H1 (cell line): ENCODE data around the gene ITPR1. TPM values are rescaled to one million over a fixed set of nuclear protein-coding genes. Genes with fewer than 3 reads are reported as not detected.

Experiments
- CTCF ChIA-PET: fragments of 300-600 bp; sonication (Branson Sonifier 250); formaldehyde crosslinking; loops from one replicate; lab custom pipeline; 2021; ENCODE audit not compliant: partially characterized antibody; lab: Charles Lee
- POLR2A ChIA-PET: fragments of 300-600 bp; sonication (Branson Sonifier 250); formaldehyde crosslinking; loops from one replicate; lab custom pipeline; 2021; ENCODE audit warnings: inconsistent platforms; ENCODE audit not compliant: partially characterized antibody; lab: Charles Lee
- DNase-seq, 2 experiments: peaks; one replicate each; pipeline versions ENCODE4 v3.0.0 to v3.0.0-alpha.2; 2010 to 2022; ENCODE audit warnings: low spot score in 2 of 2, low read depth in 1 of 2, mixed read lengths in 1 of 2
- FAIRE-seq: peaks from 2 replicates; lab custom pipeline; 2011; peaks lifted over from hg19 to GRCh38; lab: Jason Lieb, UNC
- H2AFZ ChIP-seq: 2 replicates; pipeline ENCODE4 v1.8.1; 2012; ENCODE audit warnings: low read length, inconsistent platforms
- H2AK5ac ChIP-seq: 2 replicates; pipeline ENCODE4 v1.6.1; 2013; ENCODE audit warnings: low read depth, low read length
- H2BK120ac ChIP-seq: replicated peaks from 2 replicates; pipeline ENCODE3; 2013; ENCODE audit warnings: low read depth, low read length, inconsistent platforms
- H2BK12ac ChIP-seq: 2 replicates; pipeline ENCODE4 v1.6.1; 2013; ENCODE audit warnings: low read depth, low read length
- H2BK15ac ChIP-seq: 2 replicates; pipeline ENCODE4 v1.6.1; 2013; ENCODE audit warnings: low read length
- H2BK20ac ChIP-seq: 2 replicates; pipeline ENCODE4 v1.6.1; 2013; ENCODE audit warnings: low read length
- H2BK5ac ChIP-seq: 2 replicates; pipeline ENCODE4 v1.6.1; 2013; ENCODE audit warnings: low read depth, low read length
- H3K14ac ChIP-seq: 2 replicates; pipeline ENCODE4 v1.6.1; 2013; ENCODE audit warnings: inconsistent platforms; ENCODE audit not compliant: insufficient read length
- H3K18ac ChIP-seq: 2 replicates; pipeline ENCODE4 v1.6.1; 2013; ENCODE audit warnings: low read length; ENCODE audit errors: extremely low read depth
- H3K23ac ChIP-seq: 2 replicates; pipeline ENCODE4 v1.6.1; 2013; ENCODE audit warnings: inconsistent platforms; ENCODE audit not compliant: insufficient read length
- H3K23me2 ChIP-seq: 2 replicates; pipeline ENCODE4 v1.6.1; 2013; ENCODE audit warnings: low read depth, low read length
- H3K27ac ChIP-seq: 2 replicates; pipeline ENCODE4 v1.6.1; 2011; ENCODE audit warnings: low read depth, low read length, inconsistent platforms
- H3K27me3 ChIP-seq, 4 experiments: replicated peaks in 1 of 4; 1 replicate in 1 of 4; 2 replicates in 3 of 4; pipeline versions ENCODE4 v1.6.1 to v1.8.1; 2011 to 2013; ENCODE audit warnings: low read length in 3 of 4, mild to moderate bottlenecking in 3 of 4, inconsistent platforms in 2 of 4, mixed read lengths in 2 of 4, moderate library complexity in 1 of 4; ENCODE audit not compliant: control insufficient read depth in 3 of 4, insufficient read depth in 3 of 4; ENCODE audit errors: extremely low read depth in 1 of 4
- H3K36me3 ChIP-seq, 4 experiments: 2 replicates each; pipeline versions ENCODE4 v1.6.1 to v1.8.1; 2011 to 2013; ENCODE audit warnings: mild to moderate bottlenecking in 4 of 4, low read length in 3 of 4, moderate library complexity in 2 of 4, control low read depth in 1 of 4, inconsistent platforms in 1 of 4; ENCODE audit not compliant: insufficient read depth in 4 of 4, control insufficient read depth in 2 of 4
- H3K4ac ChIP-seq: replicated peaks from 2 replicates; pipeline ENCODE3; 2013; ENCODE audit warnings: low read length, low read depth, mixed read lengths, inconsistent platforms; ENCODE audit not compliant: insufficient read length
- H3K4me1 ChIP-seq, 4 experiments: replicated peaks in 1 of 4; 1 replicate in 1 of 4; 2 replicates in 3 of 4; pipeline versions ENCODE4 v1.6.1 to v1.8.1; 2011 to 2013; ENCODE audit warnings: low read length in 3 of 4, inconsistent platforms in 2 of 4, mixed read lengths in 1 of 4; ENCODE audit not compliant: insufficient read depth in 4 of 4, control insufficient read depth in 3 of 4
- H3K4me2 ChIP-seq, 2 experiments: 2 replicates each; pipeline versions ENCODE4 v1.6.1 to v1.8.1; 2011 to 2013; ENCODE audit warnings: low read depth in 2 of 2, low read length in 2 of 2, control low read depth in 1 of 2, inconsistent platforms in 1 of 2, mild to moderate bottlenecking in 1 of 2; ENCODE audit not compliant: insufficient read depth in 1 of 2
- H3K4me3 ChIP-seq, 4 experiments: fragments of 200-600, 300-600 bp in 1 of 4; sonication (generic), shearing (Covaris generic), sonication (Bioruptor Twin) in 1 of 4; 2 replicates each; pipeline versions ENCODE4 v1.5.1 to v1.8.1; 2011 to 2016; ENCODE audit warnings: low read length in 4 of 4, low read depth in 3 of 4, control low read depth in 2 of 4, inconsistent platforms in 2 of 4, mild to moderate bottlenecking in 2 of 4, mixed read lengths in 1 of 4, moderate library complexity in 1 of 4; ENCODE audit not compliant: insufficient read depth in 2 of 4; ENCODE audit errors: extremely low read depth in 1 of 4
- H3K56ac ChIP-seq: replicated peaks from 2 replicates; pipeline ENCODE3; 2013; ENCODE audit warnings: low read depth, mild to moderate bottlenecking, mixed read lengths, low read length, inconsistent platforms; ENCODE audit not compliant: insufficient read length
- H3K79me1 ChIP-seq: 2 replicates; pipeline ENCODE4 v1.6.1; 2013; ENCODE audit warnings: low read depth, low read length, control low read depth
- H3K79me2 ChIP-seq, 2 experiments: 2 replicates each; pipeline versions ENCODE4 v1.6.1 to v1.8.1; 2012 to 2013; ENCODE audit warnings: low read length in 2 of 2, mild to moderate bottlenecking in 2 of 2, inconsistent platforms in 1 of 2; ENCODE audit not compliant: insufficient read depth in 2 of 2, control insufficient read depth in 1 of 2
- H3K9ac ChIP-seq, 4 experiments: replicated peaks in 1 of 4; 1 replicate in 1 of 4; 2 replicates in 3 of 4; pipeline versions ENCODE4 v1.6.1 to v1.8.1; 2011 to 2013; ENCODE audit warnings: low read depth in 3 of 4, low read length in 3 of 4, control low read depth in 2 of 4, mild to moderate bottlenecking in 2 of 4, moderate library complexity in 2 of 4, inconsistent platforms in 1 of 4; ENCODE audit errors: extremely low read depth in 1 of 4
- H3K9me3 ChIP-seq, 2 experiments: 2 replicates each; pipeline versions ENCODE4 v1.6.1 to v1.8.1; 2012 to 2013; ENCODE audit warnings: mild to moderate bottlenecking in 2 of 2, moderate library complexity in 2 of 2, control low read depth in 1 of 2, inconsistent platforms in 1 of 2, low read depth in 1 of 2, low read length in 1 of 2, mixed read lengths in 1 of 2; ENCODE audit not compliant: insufficient read depth in 2 of 2
- H4K20me1 ChIP-seq, 2 experiments: replicated peaks in 1 of 2; 2 replicates each; pipeline versions ENCODE3 to v1.8.1; 2011 to 2013; ENCODE audit warnings: inconsistent platforms in 2 of 2, low read length in 2 of 2, mild to moderate bottlenecking in 1 of 2; ENCODE audit not compliant: insufficient read depth in 2 of 2, control insufficient read depth in 1 of 2
- H4K5ac ChIP-seq: 2 replicates; pipeline ENCODE4 v1.6.1; 2013; ENCODE audit warnings: low read length, low read depth, mixed read lengths, inconsistent platforms; ENCODE audit not compliant: insufficient read length
- H4K8ac ChIP-seq: 2 replicates; pipeline ENCODE4 v1.8.0; 2013; ENCODE audit warnings: mild to moderate bottlenecking, moderate library complexity, low read length, inconsistent platforms; ENCODE audit not compliant: insufficient read depth; ENCODE audit errors: extremely low read depth
- H4K91ac ChIP-seq: replicated peaks from 2 replicates; pipeline ENCODE3; 2013; ENCODE audit warnings: low read length, mixed read lengths, inconsistent platforms; ENCODE audit not compliant: insufficient read length
- BCL11A ChIP-seq, 2 experiments: IDR thresholded peaks; one replicate each; pipeline ENCODE4 v1.6.1; 2011; ENCODE audit warnings: low read depth in 2 of 2, low read length in 2 of 2, mild to moderate bottlenecking in 2 of 2
- CBX8 ChIP-seq: fragments of 300-800, 300-1000 bp; sonication (generic); IDR thresholded peaks from 2 replicates; pipeline ENCODE4 v1.7.1; 2016; ENCODE audit warnings: low read depth, low read length, borderline replicate concordance
- E2F6 ChIP-seq: IDR thresholded peaks from 2 replicates; pipeline ENCODE4 v1.6.1; 2012; ENCODE audit warnings: inconsistent platforms
- EP300 ChIP-seq, 2 experiments: IDR thresholded peaks; 1 replicate in 1 of 2; 2 replicates in 1 of 2; pipeline ENCODE4 v1.6.1; 2011 to 2012; ENCODE audit warnings: low read depth in 2 of 2, low read length in 2 of 2, mild to moderate bottlenecking in 2 of 2, borderline replicate concordance in 1 of 2, inconsistent platforms in 1 of 2, moderate library complexity in 1 of 2
- polyA plus RNA-seq, 7 experiments: library from polyadenylated mRNA; depleted of rRNA in 3 of 7; stranded (reverse) in 5 of 7; unstranded in 2 of 7; fragments of >200 nt in 5 of 7; fragments of 200-250 nt in 2 of 7; gene quantifications; 1 replicate in 5 of 7; 2 replicates in 1 of 7; 4 replicates in 1 of 7; pipeline versions ENCODE4 v1.2.1 to v1.2.3, GENCODE V29; 2011 to 2013; ENCODE audit warnings: missing spikeins in 2 of 7, mixed read lengths in 2 of 7
- total RNA-seq: library from RNA; stranded (reverse); fragmentation: NEBNext Ultra II Directional; extraction: Animal tissue kit (Norgen Biotek cat#: 25700); gene quantifications from 2 replicates; pipeline ENCODE4 v1.2.1, GENCODE V29; 2021

The ITPR1 gene
- total and polyA plus RNA-seq, 2 of the 8 experiments (the other 6 are each of a cell fraction or from before 2014, with no cell fraction given) = 2.5 to 16.3 TPM

GRCh38 chr3:4509043-4509442, 15.9 kb downstream of the ITPR1 start:
- H3K56ac ChIP-seq = no peak overlapping the region
- TF ChIP-seq EP300 (IDR thresholded peaks at IDR 0.05; ENCODE audit: borderline replicate concordance in 1 of 2, low read depth in 2 of 2, low read length in 2 of 2) (no peak), CBX8 (no peak), BCL11A (IDR thresholded peaks at IDR 0.05; ENCODE audit: low read depth in 2 of 2, low read length in 2 of 2) (no peak), E2F6 (no peak)
- H3K27me3 ChIP-seq = no peaks in the 10 kb centered on the region; a peak in 2 of 7 replicates
- no peak overlapping the region for H2BK120ac ChIP-seq
- H3K9ac ChIP-seq = no peak overlapping the region
- no peak overlapping the region for H4K91ac ChIP-seq
- H3K14ac ChIP-seq = no peak overlapping the region
- no peak overlapping the region for H3K4ac ChIP-seq
- H3K23me2 ChIP-seq = no peaks in the 10 kb centered on the region
- no peaks in the 10 kb centered on the region; a peak in 1 of 4 replicates for H3K79me2 ChIP-seq
- no peak overlapping the region for H2BK12ac ChIP-seq
- FAIRE-seq (no peak), DNase-seq (no peak)
- POLR2A ChIA-PET = interaction anchor here (8.6 kb wide), 1 partner anchor 16 kb away, joined by 91 read pairs; the partner anchor contains the start of gene ITPR1
- H3K36me3 ChIP-seq = no peaks in the 10 kb centered on the region
- H2BK20ac ChIP-seq = no peak overlapping the region
- H2AK5ac ChIP-seq = no peak overlapping the region
- no peak overlapping the region for H3K23ac ChIP-seq
- no peak overlapping the region for H3K4me2 ChIP-seq
- H3K4me3 ChIP-seq = no peak overlapping the region
- no peak overlapping the region for H3K27ac ChIP-seq
- peaks cover 0 to 4% (median 2%) of the 10 kb centered on the region in 4 experiments; a peak in 2 of 7 replicates for H3K4me1 ChIP-seq
- H4K20me1 ChIP-seq = peaks cover 0 to 2% of the 10 kb centered on the region in 2 experiments
- H2BK5ac ChIP-seq = no peak overlapping the region
- CTCF ChIA-PET = interaction anchor here (0.7 to 2.1 kb wide), 4 partner anchors 27 to 653 kb away, joined by 3 to 6 read pairs (median 4); no protein-coding TSS in a partner anchor
- no peak overlapping the region for H4K8ac ChIP-seq
- H2BK15ac ChIP-seq = no peak overlapping the region
- no peak overlapping the region for H3K18ac ChIP-seq
- no peak overlapping the region for H4K5ac ChIP-seq
- H3K79me1 ChIP-seq = no peaks in the 10 kb centered on the region
- H2AFZ ChIP-seq = no peak overlapping the region
- no peaks in the 10 kb centered on the region for H3K9me3 ChIP-seq
